Measurements from ENCODE around the gene MUL1. TPM values are rescaled to one million over a fixed set of nuclear protein-coding genes. Genes with fewer than 3 reads are reported as not detected.

The MUL1 gene
- total and polyA plus RNA-seq, 9 of the 15 experiments (the other 6 are each of a cell fraction or from before 2014, with no cell fraction given) = 10.4 to 32.9 (median 19.3) TPM

GRCh38 chr1:20476265-20477038 is 31.5 kb downstream of the MUL1 start:
- BruUV-seq (replicated peaks) = no TSS peak
- Histone ChIP-seq H4K20me1 (replicated peaks; ENCODE audit: control insufficient read depth, insufficient read depth, low read length) (no peaks in the 10 kb centered on the region; the same call in 1 of the 2 replicates), H3K9ac (ENCODE audit: insufficient read depth in 1 of 2, low read depth in 2 of 2, low read length in 2 of 2) (peak overlapping the region in 1 of 2 experiments; percentile 60; a peak in 2 of 4 replicates), H3K27me3 (ENCODE audit: control insufficient read depth in 2 of 2, insufficient read depth in 2 of 2, low read length in 2 of 2) (peaks cover 7 to 57% of the 10 kb centered on the region in 2 experiments), H3K9me1 (ENCODE audit: control insufficient read depth, insufficient read depth, low read length) (no peaks in the 10 kb centered on the region), H3K4me2 (ENCODE audit: insufficient read depth, low read length) (peak overlapping the region; percentile 22; the same call in 1 of the 2 replicates), H3K4me1 (replicated peaks in 1 of 2; ENCODE audit: control insufficient read depth in 2 of 2, insufficient read depth in 2 of 2, low read length in 2 of 2) (peaks cover 5 to 14% of the 10 kb centered on the region in 2 experiments; a peak in 4 of 5 replicates), H3K79me2 (ENCODE audit: control insufficient read depth, insufficient read depth, low read length) (no peaks in the 10 kb centered on the region), H3K27ac (ENCODE audit: extremely low read depth, low read depth, low read length) (no peak overlapping the region), H3K36me3 (ENCODE audit: control insufficient read depth, insufficient read depth, low read length) (no peaks in the 10 kb centered on the region), H3K9me3 (replicated peaks; ENCODE audit: control insufficient read depth, insufficient read depth, low read depth, low read length) (no peaks in the 10 kb centered on the region), H3K4me3 (no peak overlapping the region), H2AFZ (ENCODE audit: low read depth, low read length) (0 out of 2 replicates have a peak overlapping the region, but pooled peaks have one; percentile 6)
- ATAC-seq = peak; percentile 80
- in situ Hi-C loops (cut with MboI) = no loop called here
- WGBS (ENCODE audit: insufficient coverage, low coverage, missing lambda C conversion rate) = 2% methylated on average over 33 of the region's 33 CpGs
- intact Hi-C loops (cut with micrococcal nuclease) = no loop called here
- FAIRE-seq = no peak
- POLR2A ChIA-PET = interaction anchor here (0.6 to 0.9 kb wide), 3 partner anchors 13 to 999 kb away, joined by 3 to 4 read pairs (median 3); no protein-coding TSS in a partner anchor
- CTCF ChIA-PET (ENCODE audit: low intra/inter-chr PET ratio) = no interaction called here
- DNase-seq (ENCODE audit: extremely low read depth in 1 of 4, low spot score in 3 of 4) = peak; percentile 69 to 75 (median 71)
- no peak for TF ChIP-seq POLR2H (tag; IDR thresholded peaks at IDR 0.05; ENCODE audit: low read depth)
- peak; percentile 74 for TF ChIP-seq HMGN3 (IDR thresholded peaks at IDR 0.05; ENCODE audit: borderline replicate concordance, extremely low read depth, insufficient read length, low read depth, low read length)
- no peak for TF ChIP-seq POLR2A (conservative IDR thresholded peaks at IDR 0.05)
- peak; percentile 30 for TF ChIP-seq VEZF1 (CRISPR knock-in tag; IDR thresholded peaks at IDR 0.05)
- TF ChIP-seq POLR3G (IDR thresholded peaks at IDR 0.05; ENCODE audit: extremely low read depth, insufficient read length, insufficient replicate concordance) = no peak
- no peak for TF ChIP-seq POLR3A (IDR thresholded peaks at IDR 0.05; ENCODE audit: borderline replicate concordance, extremely low read depth, insufficient read depth, insufficient read length)
- peak; percentile 71 for TF ChIP-seq RBM25 (IDR thresholded peaks at IDR 0.05; ENCODE audit: low read depth, low read length, severe bottlenecking)
- TF ChIP-seq BCOR (IDR thresholded peaks at IDR 0.05) = peak; percentile 96
- TF ChIP-seq MAZ (CRISPR knock-in tag; conservative IDR thresholded peaks at IDR 0.05 in 1 of 2, IDR thresholded peaks at IDR 0.05 in 1 of 2) = 0 out of 4 replicates have a peak, but pooled peaks of 1 of the 2 experiments have one; percentile 36
- peak; percentile 52; the same call in 1 of the 2 replicates for TF ChIP-seq TFAP4 (CRISPR knock-in tag; IDR thresholded peaks at IDR 0.05; ENCODE audit: borderline replicate concordance)
- TF ChIP-seq RFX1 (IDR thresholded peaks at IDR 0.05) = peak; percentile 94
- peak in 1 of 2 experiments; percentile 33; a peak in 1 of 4 replicates for TF ChIP-seq KDM4B (IDR thresholded peaks at IDR 0.05; ENCODE audit: borderline replicate concordance in 2 of 2, low read depth in 1 of 2)
- peak; percentile 90 to 95 for TF ChIP-seq KDM1A (IDR thresholded peaks at IDR 0.05)
- no peak for TF ChIP-seq MAFG (tag; conservative IDR thresholded peaks at IDR 0.05)
- no peak for TF ChIP-seq ZNF507 (tag; conservative IDR thresholded peaks at IDR 0.05)
- peak in 1 of 2 experiments; percentile 58; a peak in 1 of 4 replicates for TF ChIP-seq UBTF (IDR thresholded peaks at IDR 0.05; ENCODE audit: borderline replicate concordance in 1 of 2, low read depth in 2 of 2, low read length in 2 of 2)
